Activated naive CD4-positive, alpha-beta T cell treated with anti-CD3 and anti-CD28 coated beads for 36 hours (primary cell): ENCODE results near the gene PAPPA. TPM values are rescaled to one million over a fixed set of nuclear protein-coding genes. Genes with fewer than 3 reads are reported as not detected.

Experiments
- CTCF ChIA-PET: fragments of 350-600 bp; sonication (Branson Sonifier 250); formaldehyde crosslinking; loops from one replicate; lab custom pipeline; 2021; ENCODE audit warnings: antibody characterized with exemption; lab: Charles Lee
- DNase-seq: peaks from one replicate; pipeline ENCODE4 v3.0.0-alpha.2; 2020
- H3K27ac Mint-ChIP-seq: one replicate; pipeline ENCODE4 v1.8.0; 2021; ENCODE audit warnings: mild to moderate bottlenecking, mixed read lengths
- H3K27me3 Mint-ChIP-seq: one replicate; pipeline ENCODE4 v1.8.0; 2021; ENCODE audit warnings: low read depth, mixed read lengths
- H3K36me3 Mint-ChIP-seq: one replicate; pipeline ENCODE4 v1.8.0; 2021; ENCODE audit warnings: low read depth, mixed read lengths
- H3K4me1 Mint-ChIP-seq: one replicate; pipeline ENCODE4 v1.8.0; 2021; ENCODE audit warnings: low read depth, mixed read lengths
- H3K4me3 Mint-ChIP-seq: one replicate; pipeline ENCODE4 v1.8.0; 2021; ENCODE audit warnings: mild to moderate bottlenecking, moderate library complexity, mixed read lengths
- H3K9me3 Mint-ChIP-seq: one replicate; pipeline ENCODE4 v1.8.0; 2021; ENCODE audit warnings: mixed read lengths
- intact Hi-C: fragments of 100-400 bp; cut with micrococcal nuclease; formaldehyde crosslinking; loops from one replicate; pipeline ENCODE4 v1.15.1; 2023
- total RNA-seq, 2 experiments: library from RNA; stranded (reverse); gene quantifications; one replicate each; pipeline ENCODE4 v1.2.3, GENCODE V29; 2021

The PAPPA gene
- total RNA-seq, 2 experiments from 2014 or later: not detected

DNA sequence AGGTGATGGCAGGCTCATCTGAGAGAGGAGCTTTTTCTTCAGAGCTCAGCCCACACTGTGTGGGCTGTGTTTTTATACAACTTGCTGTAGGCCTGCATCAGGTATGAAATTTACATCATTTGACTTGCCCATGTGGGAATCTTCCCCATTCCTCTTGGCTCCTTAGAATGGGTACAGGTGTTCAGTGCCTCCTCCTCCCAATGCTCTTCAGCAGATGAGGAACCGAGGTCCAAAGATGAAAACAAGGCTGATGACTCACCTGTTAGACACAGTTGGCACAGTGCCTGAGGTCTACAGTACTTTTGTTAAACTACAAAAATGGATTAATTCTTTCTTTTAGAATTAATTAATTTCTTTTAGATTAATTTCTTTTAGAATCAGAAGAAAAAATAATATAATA lies 20.8 kb downstream of the PAPPA start:
- CTCF ChIA-PET: no interaction called here
- Mint-ChIP-seq H3K4me3 (no peak overlapping the region), H3K4me1 (no peaks in the 10 kb centered on the region), H3K36me3 (no peaks in the 10 kb centered on the region), H3K9me3 (no peaks in the 10 kb centered on the region), H3K27ac (no peak overlapping the region), H3K27me3 (no peaks in the 10 kb centered on the region)
- intact Hi-C loops: no loop called here
- no peak for DNase-seq

DNA sequence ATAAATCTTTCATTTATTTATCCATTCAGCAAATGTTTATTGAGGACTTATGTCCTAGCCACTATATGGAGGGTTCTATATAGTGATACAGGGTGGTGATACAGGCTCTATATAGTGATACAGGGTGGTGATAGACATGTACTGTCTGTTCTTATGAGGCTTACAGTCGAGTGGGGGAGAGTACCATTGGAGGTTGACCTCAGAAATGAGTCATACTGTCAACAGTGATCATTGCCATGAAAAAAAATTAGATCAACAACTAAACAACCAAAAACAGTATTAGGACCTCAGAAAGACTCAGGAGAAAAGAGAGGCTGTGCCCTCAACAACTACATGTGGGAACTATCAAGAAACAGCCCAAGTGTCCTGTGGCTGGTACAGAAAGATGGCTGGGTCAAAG lies 22.0 kb downstream of the PAPPA start:
- H3K4me3 Mint-ChIP-seq: no peak overlapping the region
- intact Hi-C loops: no loop called here
- H3K27me3 Mint-ChIP-seq: no peaks in the 10 kb centered on the region
- H3K36me3 Mint-ChIP-seq: no peaks in the 10 kb centered on the region
- no peaks in the 10 kb centered on the region for H3K9me3 Mint-ChIP-seq
- no peak for DNase-seq
- H3K4me1 Mint-ChIP-seq: no peaks in the 10 kb centered on the region
- CTCF ChIA-PET: no interaction called here
- H3K27ac Mint-ChIP-seq: no peak overlapping the region

DNA sequence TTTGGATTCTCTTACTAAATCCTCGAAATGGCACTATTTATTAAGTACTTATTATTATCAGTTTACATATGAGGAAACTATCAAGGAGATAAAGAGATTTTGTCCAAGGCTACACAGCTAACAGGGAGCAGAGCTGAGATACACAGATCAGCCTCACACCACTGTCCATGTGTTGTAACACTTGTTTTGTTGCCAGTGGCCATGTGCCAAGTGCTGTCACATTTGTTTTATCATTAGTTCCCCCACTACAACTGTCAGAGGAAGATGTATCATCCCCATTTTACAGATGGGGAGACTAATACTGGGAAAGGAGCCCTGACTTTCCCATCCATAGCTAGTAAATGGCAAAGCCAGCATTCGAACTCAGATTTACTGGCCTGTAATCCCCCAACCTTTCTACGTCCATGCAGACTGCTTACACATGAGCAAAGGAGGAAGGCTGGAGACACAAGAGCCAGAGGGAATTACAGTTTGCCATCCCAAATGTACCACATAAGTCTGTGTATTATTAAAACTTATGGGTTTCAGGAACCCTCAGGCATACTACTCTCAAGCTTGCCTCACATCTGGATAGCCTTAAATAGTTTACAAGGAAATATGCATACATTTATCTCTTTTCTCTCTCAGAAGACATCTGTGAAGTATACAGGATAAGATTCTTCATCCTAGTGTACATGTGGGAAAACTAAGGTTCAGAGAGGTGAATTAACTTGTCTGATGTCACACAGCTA lies 25.1 kb downstream of the PAPPA start:
- H3K4me1 Mint-ChIP-seq: no peaks in the 10 kb centered on the region
- H3K27me3 Mint-ChIP-seq: no peaks in the 10 kb centered on the region
- no peak overlapping the region for H3K27ac Mint-ChIP-seq
- CTCF ChIA-PET: no interaction called here
- no peaks in the 10 kb centered on the region for H3K36me3 Mint-ChIP-seq
- intact Hi-C loops: no loop called here
- DNase-seq: no peak
- H3K9me3 Mint-ChIP-seq: no peaks in the 10 kb centered on the region
- no peak overlapping the region for H3K4me3 Mint-ChIP-seq

DNA sequence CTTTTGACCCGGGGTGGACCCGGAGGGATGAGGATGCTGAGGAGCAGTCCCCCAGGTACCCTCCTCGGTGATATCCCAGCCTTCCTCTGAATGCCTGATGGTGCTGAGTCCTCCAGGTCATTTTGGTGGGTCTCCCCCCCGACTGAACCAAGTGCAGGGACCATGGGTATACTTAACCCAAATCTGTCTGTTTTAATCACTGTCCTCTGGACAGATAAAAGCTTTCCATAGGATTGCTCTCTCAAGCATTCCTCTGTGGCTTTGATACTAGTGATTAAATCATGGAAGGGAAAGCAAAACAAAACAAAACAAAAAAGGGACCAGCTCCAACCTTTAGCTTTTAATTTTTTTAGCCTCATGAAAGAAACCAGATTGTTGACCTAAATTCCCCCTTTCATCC lies 26.0 kb downstream of the PAPPA start:
- CTCF ChIA-PET: no interaction called here

DNA sequence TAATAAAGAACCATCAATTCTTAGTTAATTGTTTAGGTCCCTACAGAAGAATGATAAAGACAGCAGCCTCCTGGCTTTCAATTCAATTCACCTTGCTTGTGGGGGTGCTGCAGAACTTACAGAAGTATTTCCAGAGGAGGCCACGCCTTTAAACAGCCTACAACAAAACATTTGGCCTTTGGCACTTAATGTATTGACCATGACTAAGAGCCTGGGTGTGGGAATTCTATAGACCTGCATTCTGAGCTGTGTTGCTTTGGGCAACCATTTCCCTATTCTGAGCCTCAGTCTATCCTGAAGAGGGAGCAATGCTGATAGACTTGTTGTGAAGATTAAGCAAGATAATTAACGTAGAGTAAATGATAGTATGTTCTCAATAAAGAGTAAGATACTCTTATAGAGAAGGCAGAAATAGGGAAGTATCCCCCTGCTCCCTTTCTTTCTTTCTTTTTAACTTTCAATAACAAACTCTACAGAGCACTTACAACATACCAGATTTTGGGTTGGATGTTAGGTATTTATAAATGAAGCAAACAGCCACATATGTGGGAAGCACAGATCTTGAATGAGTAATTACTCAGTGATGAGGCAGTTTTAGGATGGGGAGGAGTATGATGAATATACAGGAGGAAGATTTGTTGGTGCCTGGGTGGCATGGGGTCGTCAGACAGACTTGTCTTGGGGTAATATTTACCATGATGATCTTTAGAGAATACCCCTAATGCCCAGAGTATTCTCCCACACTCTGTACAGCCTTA lies 28.4 kb downstream of the PAPPA start:
- no peak for DNase-seq
- no peak overlapping the region for H3K4me3 Mint-ChIP-seq
- no peaks in the 10 kb centered on the region for H3K27me3 Mint-ChIP-seq
- H3K27ac Mint-ChIP-seq: no peak overlapping the region
- intact Hi-C loops: no loop called here
- CTCF ChIA-PET: interaction anchor here (1.3 kb wide), 1 partner anchor 33 kb away, joined by 3 read pairs; no protein-coding TSS in a partner anchor
- H3K36me3 Mint-ChIP-seq: no peaks in the 10 kb centered on the region
- no peaks in the 10 kb centered on the region for H3K4me1 Mint-ChIP-seq
- H3K9me3 Mint-ChIP-seq: no peaks in the 10 kb centered on the region

More for the DNA sequence above, 26.0 kb downstream of the PAPPA start:
- no peak for DNase-seq
- Mint-ChIP-seq H3K4me3 (no peak overlapping the region), H3K27ac (no peak overlapping the region), H3K9me3 (no peaks in the 10 kb centered on the region), H3K27me3 (no peaks in the 10 kb centered on the region), H3K36me3 (no peaks in the 10 kb centered on the region), H3K4me1 (no peaks in the 10 kb centered on the region)
- intact Hi-C loops: no loop called here

DNA sequence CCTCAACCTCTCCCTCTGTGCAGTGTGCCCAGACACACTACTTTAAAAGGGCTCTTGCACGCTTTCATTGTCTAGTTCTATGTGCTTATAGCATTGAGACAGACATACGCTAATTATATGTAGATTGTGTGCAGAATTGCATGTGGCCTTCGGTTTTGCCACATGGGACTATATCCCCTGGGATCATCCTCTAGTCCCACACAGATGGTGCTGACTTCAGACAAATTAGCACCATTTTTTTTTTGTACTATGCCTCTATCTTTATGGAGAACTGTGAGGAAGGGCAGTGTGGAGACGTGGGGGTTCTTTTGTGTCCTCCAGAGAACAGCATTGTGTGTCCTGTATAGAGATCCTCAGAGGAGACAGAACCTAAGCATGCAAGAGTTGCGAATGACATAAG lies 29.3 kb downstream of the PAPPA start:
- H3K4me1 Mint-ChIP-seq: no peaks in the 10 kb centered on the region
- intact Hi-C loops: no loop called here
- no peaks in the 10 kb centered on the region for H3K36me3 Mint-ChIP-seq
- no peaks in the 10 kb centered on the region for H3K9me3 Mint-ChIP-seq
- no peaks in the 10 kb centered on the region for H3K27me3 Mint-ChIP-seq
- CTCF ChIA-PET: interaction anchor here (1.3 kb wide), 1 partner anchor 34 kb away, joined by 3 read pairs; no protein-coding TSS in a partner anchor
- DNase-seq: no peak
- H3K27ac Mint-ChIP-seq: no peak overlapping the region
- no peak overlapping the region for H3K4me3 Mint-ChIP-seq

DNA sequence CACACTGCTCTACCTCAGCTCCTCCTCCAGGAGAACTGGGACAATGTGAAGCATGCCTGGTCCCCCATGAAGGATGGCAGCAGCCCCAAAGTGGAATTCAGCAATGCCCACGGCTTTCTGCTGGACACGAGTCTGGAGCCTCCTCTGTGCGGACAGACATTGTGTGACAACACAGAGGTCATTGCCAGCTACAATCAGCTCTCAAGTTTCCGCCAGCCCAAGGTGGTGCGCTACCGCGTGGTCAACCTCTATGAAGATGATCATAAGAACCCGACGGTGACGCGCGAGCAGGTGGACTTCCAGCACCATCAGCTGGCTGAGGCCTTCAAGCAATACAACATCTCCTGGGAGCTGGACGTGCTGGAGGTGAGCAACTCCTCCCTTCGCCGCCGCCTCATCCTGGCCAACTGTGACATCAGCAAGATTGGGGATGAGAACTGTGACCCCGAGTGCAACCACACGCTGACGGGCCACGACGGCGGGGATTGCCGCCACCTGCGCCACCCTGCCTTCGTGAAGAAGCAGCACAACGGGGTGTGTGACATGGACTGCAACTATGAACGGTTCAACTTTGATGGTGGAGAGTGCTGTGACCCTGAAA lies 34.1 kb downstream of the PAPPA start:
- intact Hi-C loops: no loop called here
- H3K36me3 Mint-ChIP-seq: no peaks in the 10 kb centered on the region
- no peaks in the 10 kb centered on the region for H3K27me3 Mint-ChIP-seq
- no peaks in the 10 kb centered on the region for H3K4me1 Mint-ChIP-seq
- no peak overlapping the region for H3K4me3 Mint-ChIP-seq
- H3K27ac Mint-ChIP-seq: no peak overlapping the region
- CTCF ChIA-PET: no interaction called here
- H3K9me3 Mint-ChIP-seq: no peaks in the 10 kb centered on the region
- DNase-seq: no peak

DNA sequence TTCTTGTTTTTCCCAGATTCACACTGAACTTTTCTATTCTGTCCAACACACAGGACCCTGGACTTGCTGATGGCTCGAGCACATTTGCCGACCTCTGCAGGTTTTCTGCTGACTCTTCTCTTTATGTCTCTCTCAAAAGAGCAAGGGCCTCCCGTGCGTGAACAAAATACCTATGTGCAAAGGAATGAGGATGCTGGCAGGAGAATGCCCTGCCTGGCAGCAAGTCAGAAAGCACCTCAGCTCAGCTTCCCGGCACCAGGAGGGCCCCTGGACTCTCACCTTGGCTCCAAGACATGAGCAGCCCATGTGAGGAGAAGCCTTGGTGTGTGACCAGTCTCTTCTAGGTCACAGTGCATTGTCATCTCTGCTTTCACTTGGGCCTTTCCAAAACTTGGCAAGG lies 36.1 kb downstream of the PAPPA start:
- Mint-ChIP-seq H3K27me3 (no peaks in the 10 kb centered on the region), H3K4me3 (no peak overlapping the region), H3K36me3 (no peaks in the 10 kb centered on the region), H3K9me3 (no peaks in the 10 kb centered on the region), H3K4me1 (no peaks in the 10 kb centered on the region), H3K27ac (no peak overlapping the region)
- CTCF ChIA-PET: no interaction called here
- intact Hi-C loops: no loop called here
- DNase-seq: no peak

DNA sequence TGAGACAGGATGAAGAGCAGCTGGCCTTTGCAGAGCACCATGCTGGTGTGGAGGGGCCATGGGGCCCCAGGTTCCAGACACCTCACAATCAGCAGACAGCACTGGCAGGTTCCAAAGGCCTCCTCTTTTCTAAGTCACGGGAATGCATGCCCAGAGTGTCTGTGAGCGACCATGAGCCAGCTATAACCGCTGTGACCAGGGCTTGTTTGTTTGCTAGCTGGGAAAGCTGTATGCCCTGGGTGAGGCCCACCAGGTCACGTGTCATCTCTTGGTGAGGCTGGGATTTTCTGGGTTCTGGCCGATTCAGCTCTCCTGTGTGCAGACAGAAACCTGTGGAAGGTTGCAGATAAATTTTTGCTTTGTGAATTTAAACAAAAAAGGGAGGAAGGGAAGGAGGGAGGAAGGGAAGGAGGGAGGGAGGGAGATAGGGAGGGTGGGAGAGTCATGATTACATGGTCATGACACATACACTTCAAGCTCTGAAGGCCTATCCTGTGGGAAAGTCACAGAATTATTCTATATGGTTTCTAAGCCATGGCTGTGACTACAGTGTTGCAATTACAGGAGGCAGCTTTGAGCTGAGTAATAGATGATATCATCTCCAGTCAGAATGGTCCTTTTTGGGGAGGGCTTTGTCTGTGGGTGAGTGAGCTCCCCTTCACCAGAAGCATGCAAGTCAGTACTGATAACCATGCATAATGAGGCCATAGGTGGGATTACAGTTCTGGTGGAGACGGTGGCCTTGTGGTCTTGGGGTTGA lies 37.2 kb downstream of the PAPPA start:
- intact Hi-C loops: no loop called here
- CTCF ChIA-PET: no interaction called here
- Mint-ChIP-seq H3K9me3 (no peaks in the 10 kb centered on the region), H3K27me3 (no peaks in the 10 kb centered on the region), H3K36me3 (no peaks in the 10 kb centered on the region), H3K4me3 (no peak overlapping the region), H3K4me1 (no peaks in the 10 kb centered on the region), H3K27ac (no peak overlapping the region)
- DNase-seq: no peak

DNA sequence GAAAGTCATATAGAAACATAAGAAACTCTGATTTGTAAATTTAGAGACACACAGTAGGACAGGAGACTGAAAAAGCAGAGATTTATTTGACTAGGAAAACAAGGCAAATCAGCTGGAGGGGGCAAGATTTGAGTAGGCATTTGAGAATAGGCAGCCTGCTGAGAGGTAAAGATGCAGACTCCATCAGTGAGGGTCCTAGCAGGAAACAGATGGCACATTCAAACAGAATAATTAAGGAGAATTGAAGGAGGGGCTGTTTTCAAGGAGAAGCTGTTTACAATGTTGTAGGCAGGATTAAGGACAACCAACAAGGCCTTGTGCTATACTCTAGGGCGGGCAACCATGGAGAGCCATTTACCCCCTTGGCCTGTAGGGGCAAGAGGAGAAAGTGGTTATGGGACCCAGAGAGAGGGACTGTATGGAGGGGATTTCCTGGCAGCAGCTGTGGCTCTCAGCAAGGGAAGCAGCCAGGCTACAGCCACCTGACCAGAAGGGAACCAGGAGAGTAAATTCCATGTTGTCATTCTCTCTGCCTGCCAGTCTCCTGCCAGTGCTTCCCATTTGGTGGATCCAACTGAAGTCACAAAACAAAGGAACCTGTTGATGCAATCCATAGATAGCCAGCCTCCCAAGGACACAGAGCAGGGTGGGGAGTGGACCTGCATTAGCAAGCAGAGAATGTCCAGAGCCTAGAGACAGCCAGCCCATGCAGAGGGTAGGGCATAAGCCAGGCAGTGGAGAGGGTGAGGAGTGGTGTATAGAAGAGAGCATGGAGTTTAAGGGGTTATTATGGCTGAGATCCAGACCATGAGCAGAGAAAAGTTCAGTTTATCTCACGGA lies 38.2 kb downstream of the PAPPA start:
- no peaks in the 10 kb centered on the region for H3K27me3 Mint-ChIP-seq
- H3K27ac Mint-ChIP-seq: no peak overlapping the region
- no peak for DNase-seq
- no peak overlapping the region for H3K4me3 Mint-ChIP-seq
- no peaks in the 10 kb centered on the region for H3K4me1 Mint-ChIP-seq
- intact Hi-C loops: no loop called here
- H3K36me3 Mint-ChIP-seq: no peaks in the 10 kb centered on the region
- CTCF ChIA-PET: interaction anchor here (0.6 kb wide), 1 partner anchor 1004 kb away, joined by 4 read pairs; no protein-coding TSS in a partner anchor
- H3K9me3 Mint-ChIP-seq: no peaks in the 10 kb centered on the region

DNA sequence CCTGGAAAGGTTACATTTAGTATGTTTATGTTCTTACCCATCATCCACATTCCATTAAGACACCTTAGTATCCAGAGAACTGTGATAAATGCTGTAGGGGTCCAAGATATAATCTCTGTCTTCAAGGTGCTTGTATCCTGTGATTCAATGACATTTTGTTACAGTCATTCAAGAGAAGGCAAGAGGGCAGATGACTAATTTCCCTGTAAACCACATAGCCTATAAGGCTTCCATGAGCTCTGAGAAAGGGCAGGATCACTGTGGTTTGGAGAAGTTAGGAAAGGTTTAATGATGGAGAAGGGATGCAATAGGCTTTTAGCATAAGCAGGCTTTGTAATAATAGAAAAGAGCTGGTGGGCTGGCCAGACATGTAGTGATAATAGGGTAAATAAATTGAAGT lies 40.0 kb downstream of the PAPPA start:
- H3K4me3 Mint-ChIP-seq: no peak overlapping the region
- H3K27me3 Mint-ChIP-seq: no peaks in the 10 kb centered on the region
- H3K36me3 Mint-ChIP-seq: no peaks in the 10 kb centered on the region
- CTCF ChIA-PET: no interaction called here
- no peaks in the 10 kb centered on the region for H3K4me1 Mint-ChIP-seq
- intact Hi-C loops: no loop called here
- no peak overlapping the region for H3K27ac Mint-ChIP-seq
- H3K9me3 Mint-ChIP-seq: no peaks in the 10 kb centered on the region
- DNase-seq: no peak
